ENCODE measurements around the gene C4orf54.
A peak's percentile ranks its signal among the peaks of the same experiment; 100 is the strongest.

Gene C4orf54

GRCh38 chr4:99636422-99636821, 21.2 kb downstream of the C4orf54 start:
- Histone ChIP-seq H3K4me1 (peaks cover 0 to 10% (median 6%) of the 10 kb centered on the region in 10 experiments; a peak in 11 of 20 replicates), H3K27me3 (no peaks in the 10 kb centered on the region), H3K9ac (no peak overlapping the region), H3K27ac (no peak overlapping the region), H3K4me3 (no peak overlapping the region), H3K9me3 (replicated peaks in 1 of 11) (no peaks in the 10 kb centered on the region), H3K4me2 (no peak overlapping the region), H3K36me3 (no peaks in the 10 kb centered on the region), H4K20me1 (no peaks in the 10 kb centered on the region)
- TF ChIP-seq Cebpa-rat (IDR thresholded peaks at IDR 0.05): 0 out of 22 replicates have a peak, but pooled peaks of 1 of the 11 experiments have one; percentile 7

DNA sequence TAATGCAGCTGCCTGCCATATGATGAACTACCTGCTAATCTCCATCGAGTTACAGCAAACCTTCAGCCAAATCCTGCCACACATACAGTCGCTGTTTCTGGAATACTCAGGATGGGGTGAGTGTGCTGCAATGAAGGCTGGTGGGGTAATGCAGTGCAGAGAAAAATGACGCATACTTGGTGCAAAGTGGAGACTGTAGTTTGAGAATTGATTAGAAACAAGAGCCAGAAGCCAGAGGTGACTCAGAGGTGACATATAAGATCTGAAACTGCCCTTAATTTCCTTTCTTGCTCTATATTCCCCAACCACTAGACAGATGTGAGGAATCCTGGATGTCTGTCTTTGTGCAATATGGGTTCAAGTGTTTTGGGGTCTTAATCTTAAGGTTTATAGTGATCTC, 22.0 kb downstream of the C4orf54 start:
- H3K27me3 ChIP-seq: no peaks in the 10 kb centered on the region
- peaks cover 0 to 10% (median 6%) of the 10 kb centered on the region in 10 experiments; a peak in 11 of 20 replicates for H3K4me1 ChIP-seq
- H3K27ac ChIP-seq: peak overlapping the region in 2 of 11 experiments; percentile 39; a peak in 3 of 22 replicates
- H4K20me1 ChIP-seq: no peaks in the 10 kb centered on the region
- peak overlapping the region in 3 of 11 experiments; percentile 34 to 42 (median 35); a peak in 2 of 22 replicates for H3K4me2 ChIP-seq
- H3K9me3 ChIP-seq (replicated peaks in 1 of 11): no peaks in the 10 kb centered on the region
- no peak for TF ChIP-seq Cebpa-rat (IDR thresholded peaks at IDR 0.05)
- no peak overlapping the region for H3K9ac ChIP-seq
- H3K4me3 ChIP-seq: no peak overlapping the region
- H3K36me3 ChIP-seq: no peaks in the 10 kb centered on the region

GRCh38 chr4:99634742-99635360, 22.8 kb downstream of the C4orf54 start:
- Histone ChIP-seq H3K4me2 (peak overlapping the region in 7 of 11 experiments; percentile 17 to 42 (median 34); a peak in 12 of 22 replicates), H3K9ac (no peak overlapping the region), H3K27me3 (no peaks in the 10 kb centered on the region), H3K4me1 (peaks cover 0 to 14% (median 8%) of the 10 kb centered on the region in 10 experiments; a peak in 13 of 20 replicates), H4K20me1 (no peaks in the 10 kb centered on the region), H3K27ac (peak overlapping the region in 3 of 11 experiments; percentile 38 to 39 (median 39); a peak in 4 of 22 replicates), H3K4me3 (no peak overlapping the region), H3K36me3 (no peaks in the 10 kb centered on the region), H3K9me3 (replicated peaks in 1 of 11) (no peaks in the 10 kb centered on the region)
- no peak for TF ChIP-seq Cebpa-rat (IDR thresholded peaks at IDR 0.05)

- H4K20me1 ChIP-seq: no peaks in the 10 kb centered on the region
- peaks cover 0 to 17% (median 10%) of the 10 kb centered on the region in 10 experiments; a peak in 13 of 20 replicates for H3K4me1 ChIP-seq
- no peak overlapping the region for H3K27ac ChIP-seq
- no peaks in the 10 kb centered on the region for H3K27me3 ChIP-seq
- no peaks in the 10 kb centered on the region for H3K36me3 ChIP-seq
- H3K4me3 ChIP-seq: no peak overlapping the region
- TF ChIP-seq Cebpa-rat (IDR thresholded peaks at IDR 0.05): no peak
- H3K9ac ChIP-seq: no peak overlapping the region
- H3K4me2 ChIP-seq: no peak overlapping the region
- no peaks in the 10 kb centered on the region for H3K9me3 ChIP-seq (replicated peaks in 1 of 11)
Measured at GRCh38 chr4:99633772-99634171, 23.9 kb downstream of the C4orf54 start.

GRCh38 chr4:99630857-99631360, 26.7 kb downstream of the C4orf54 start:
- Histone ChIP-seq H3K36me3 (no peaks in the 10 kb centered on the region), H3K4me1 (peaks cover 0 to 17% (median 10%) of the 10 kb centered on the region in 10 experiments; a peak in 13 of 20 replicates), H3K4me3 (no peak overlapping the region), H3K27me3 (no peaks in the 10 kb centered on the region), H3K9ac (no peak overlapping the region), H3K27ac (no peak overlapping the region), H4K20me1 (no peaks in the 10 kb centered on the region), H3K9me3 (replicated peaks in 1 of 11) (no peaks in the 10 kb centered on the region), H3K4me2 (no peak overlapping the region)
- no peak for TF ChIP-seq Cebpa-rat (IDR thresholded peaks at IDR 0.05)

DNA sequence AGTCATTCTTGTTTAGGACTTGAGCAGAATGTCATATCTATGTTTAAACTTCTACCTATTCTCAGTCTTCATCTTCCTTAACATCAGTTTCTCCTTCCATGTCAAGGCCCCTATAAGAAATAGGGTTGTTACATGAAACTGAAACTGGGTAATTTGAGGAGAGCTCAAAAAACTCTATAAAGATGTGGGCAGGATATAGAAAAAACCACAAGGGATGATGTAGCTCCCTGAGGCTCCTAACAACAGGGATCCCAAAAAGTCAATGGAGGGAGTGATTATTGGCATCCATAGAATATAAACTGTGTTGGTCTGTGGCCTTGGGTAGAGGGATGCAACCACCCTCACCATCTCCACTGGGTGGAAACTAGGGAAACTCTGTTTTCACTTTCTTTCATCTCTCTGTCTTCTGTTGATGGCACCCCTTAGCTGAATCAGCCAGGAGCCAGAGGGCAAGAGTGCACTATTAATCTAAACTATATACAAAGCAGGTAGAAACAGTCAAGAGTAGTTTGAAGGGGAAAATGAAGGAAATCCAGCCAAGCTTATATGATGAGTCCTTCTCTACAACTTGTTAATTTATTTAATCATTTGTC, 27.6 kb downstream of the C4orf54 start:
- Histone ChIP-seq H4K20me1 (no peaks in the 10 kb centered on the region), H3K27ac (no peak overlapping the region), H3K27me3 (no peaks in the 10 kb centered on the region), H3K9me3 (replicated peaks in 1 of 11) (no peaks in the 10 kb centered on the region), H3K9ac (no peak overlapping the region), H3K4me2 (peak overlapping the region in 4 of 11 experiments; percentile 2 to 45 (median 25); a peak in 4 of 22 replicates), H3K4me3 (no peak overlapping the region), H3K36me3 (no peaks in the 10 kb centered on the region), H3K4me1 (peaks cover 0 to 12% (median 7%) of the 10 kb centered on the region in 10 experiments; a peak in 13 of 20 replicates)
- TF ChIP-seq Cebpa-rat (IDR thresholded peaks at IDR 0.05): no peak

- H3K4me1 ChIP-seq: peaks cover 0 to 7% (median 4%) of the 10 kb centered on the region in 10 experiments; a peak in 5 of 20 replicates
- H3K9ac ChIP-seq: no peak overlapping the region
- no peaks in the 10 kb centered on the region for H4K20me1 ChIP-seq
- TF ChIP-seq Cebpa-rat (IDR thresholded peaks at IDR 0.05): no peak
- no peak overlapping the region for H3K4me3 ChIP-seq
- H3K9me3 ChIP-seq (replicated peaks in 1 of 11): no peaks in the 10 kb centered on the region
- H3K36me3 ChIP-seq: no peaks in the 10 kb centered on the region
- no peak overlapping the region for H3K27ac ChIP-seq
- H3K4me2 ChIP-seq: no peak overlapping the region
- no peaks in the 10 kb centered on the region for H3K27me3 ChIP-seq
Measured at GRCh38 chr4:99628040-99628439, 29.6 kb downstream of the C4orf54 start.

DNA sequence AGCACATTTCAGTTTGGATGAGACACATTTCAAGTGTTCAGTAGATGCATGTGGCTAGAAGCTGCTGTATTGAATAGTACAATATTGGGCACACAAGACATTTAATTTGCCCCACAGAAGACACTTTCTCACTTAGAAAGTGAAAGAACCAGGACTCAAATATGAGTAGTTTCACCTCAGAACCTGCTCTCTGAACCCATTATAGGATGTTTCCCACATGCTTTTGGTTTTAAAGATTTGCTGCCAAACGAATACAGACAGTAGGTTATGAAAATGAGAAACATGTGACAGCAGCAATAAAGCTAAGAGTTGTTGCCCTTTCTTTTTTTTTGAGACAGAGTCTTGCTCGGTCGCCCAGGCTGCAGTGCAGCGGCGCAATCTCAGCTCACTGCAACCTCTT, 32.3 kb downstream of the C4orf54 start:
- no peak overlapping the region for H3K27ac ChIP-seq
- H3K9me3 ChIP-seq (replicated peaks in 1 of 11): no peaks in the 10 kb centered on the region
- H3K4me3 ChIP-seq: no peak overlapping the region
- TF ChIP-seq Cebpa-rat (IDR thresholded peaks at IDR 0.05): no peak
- H3K9ac ChIP-seq: no peak overlapping the region
- no peaks in the 10 kb centered on the region for H3K36me3 ChIP-seq
- H4K20me1 ChIP-seq: no peaks in the 10 kb centered on the region
- no peaks in the 10 kb centered on the region for H3K27me3 ChIP-seq
- no peak overlapping the region for H3K4me2 ChIP-seq
- peaks cover 0 to 7% (median 4%) of the 10 kb centered on the region in 10 experiments; a peak in 5 of 20 replicates for H3K4me1 ChIP-seq

GRCh38 chr4:99624141-99624719, 33.4 kb downstream of the C4orf54 start:
- Histone ChIP-seq H4K20me1 (no peaks in the 10 kb centered on the region), H3K4me3 (no peak overlapping the region), H3K4me2 (no peak overlapping the region), H3K27ac (no peak overlapping the region), H3K4me1 (no peaks in the 10 kb centered on the region), H3K27me3 (no peaks in the 10 kb centered on the region), H3K9ac (no peak overlapping the region), H3K9me3 (replicated peaks in 1 of 11) (no peaks in the 10 kb centered on the region), H3K36me3 (no peaks in the 10 kb centered on the region)
- TF ChIP-seq Cebpa-rat (IDR thresholded peaks at IDR 0.05): no peak
